GM18858 (cell line): ENCODE measurements around the gene VPS8.

Source experiments
- ATAC-seq: cut with Tn5 transposase; IDR thresholded peaks from one replicate; pipeline ENCODE4 v1.9.1; 2021; ENCODE audit not compliant: unreplicated experiment

The VPS8 gene

GRCh38 chr3:185084402-185084801 is 272.4 kb downstream of the VPS8 start:
- ATAC-seq, result no peak

GRCh38 chr3:185084901-185085300 is 272.9 kb downstream of the VPS8 start:
- no peak for ATAC-seq

- ATAC-seq, result no peak
Measured at GRCh38 chr3:185087419-185087818, 275.5 kb downstream of the VPS8 start.

GRCh38 chr3:185089343-185089742 is 277.4 kb downstream of the VPS8 start:
- ATAC-seq, result no peak

- no peak for ATAC-seq
Measured at GRCh38 chr3:185089751-185090150, 277.8 kb downstream of the VPS8 start.

- ATAC-seq, result no peak
Measured at GRCh38 chr3:185090811-185091210, 278.8 kb downstream of the VPS8 start.

- no peak for ATAC-seq
Measured at GRCh38 chr3:185093116-185093515, 281.1 kb downstream of the VPS8 start.

GRCh38 chr3:185094697-185095096 is 282.7 kb downstream of the VPS8 start:
- ATAC-seq, result no peak
